Omental fat pad (tissue), 4 donors: ENCODE data around the gene MARK2. TPM values are rescaled to one million over a fixed set of nuclear protein-coding genes. Genes with fewer than 3 reads are reported as not detected.
A peak's percentile ranks its signal among the peaks of the same experiment; 100 is the strongest.

Experiments
- ATAC-seq: fragments of 150-250 bp; one replicate; pipeline ENCODE4 v1.9.1; 2016; ENCODE audit warnings: mild to moderate bottlenecking, moderate library complexity; ENCODE audit not compliant: low FRiP score
- DNase-seq: peaks from one replicate; pipeline ENCODE4 v3.0.0-alpha.2; 2019; ENCODE audit warnings: low spot score
- total RNA-seq, 4 donors: library from RNA; depleted of rRNA; stranded (reverse); fragments of >200 nt; gene quantifications; one replicate each; pipeline ENCODE4 v1.1.0, GENCODE V29; 2016
- TF ChIP-seq, protein P1 (sequence below), 3 donors: fragments of 450-650 bp; IDR thresholded peaks; one replicate each; pipeline ENCODE4 v1.5.1; 2016 to 2017; ENCODE audit warnings: antibody characterized with exemption in 3 of 3, mild to moderate bottlenecking in 3 of 3, moderate library complexity in 2 of 3

The MARK2 gene
- total RNA-seq, 4 donors from 2014 or later: 14.8 to 27.1 (median 23.4) TPM

DNA sequence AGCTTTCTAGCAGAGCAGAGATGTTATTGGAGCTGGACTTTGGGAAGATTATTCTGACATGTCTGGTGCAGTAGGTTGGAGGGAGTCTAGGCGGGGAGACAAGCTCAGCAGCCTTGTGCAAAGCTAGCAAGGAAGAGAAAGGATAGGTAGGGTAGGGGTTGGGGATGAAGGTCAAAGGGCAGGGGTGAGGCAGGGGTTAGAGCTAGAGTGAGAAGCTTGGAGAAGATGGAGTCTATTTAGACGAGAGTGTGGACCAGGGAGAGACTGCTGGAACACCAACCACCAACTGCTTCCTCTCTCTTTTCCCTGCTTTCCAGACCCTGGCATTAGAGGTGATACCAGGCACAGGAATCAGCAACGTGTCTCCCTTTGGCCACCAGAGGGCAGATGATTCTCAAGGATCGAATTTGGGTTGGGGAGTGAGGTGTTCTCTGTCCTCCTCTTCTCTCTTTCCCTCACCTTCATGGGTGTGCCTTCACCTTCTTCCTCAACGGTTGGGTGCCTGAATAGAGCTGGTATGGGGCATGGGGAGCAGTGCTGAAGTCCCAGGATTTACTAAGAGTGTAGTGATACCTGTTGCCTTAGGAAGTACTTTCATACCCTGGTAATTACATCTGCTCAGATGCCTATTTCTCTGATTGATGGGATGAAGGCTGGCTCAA, 1.8 kb upstream of the MARK2 start:
- no peak for ATAC-seq
- TF ChIP-seq, protein P1, sequence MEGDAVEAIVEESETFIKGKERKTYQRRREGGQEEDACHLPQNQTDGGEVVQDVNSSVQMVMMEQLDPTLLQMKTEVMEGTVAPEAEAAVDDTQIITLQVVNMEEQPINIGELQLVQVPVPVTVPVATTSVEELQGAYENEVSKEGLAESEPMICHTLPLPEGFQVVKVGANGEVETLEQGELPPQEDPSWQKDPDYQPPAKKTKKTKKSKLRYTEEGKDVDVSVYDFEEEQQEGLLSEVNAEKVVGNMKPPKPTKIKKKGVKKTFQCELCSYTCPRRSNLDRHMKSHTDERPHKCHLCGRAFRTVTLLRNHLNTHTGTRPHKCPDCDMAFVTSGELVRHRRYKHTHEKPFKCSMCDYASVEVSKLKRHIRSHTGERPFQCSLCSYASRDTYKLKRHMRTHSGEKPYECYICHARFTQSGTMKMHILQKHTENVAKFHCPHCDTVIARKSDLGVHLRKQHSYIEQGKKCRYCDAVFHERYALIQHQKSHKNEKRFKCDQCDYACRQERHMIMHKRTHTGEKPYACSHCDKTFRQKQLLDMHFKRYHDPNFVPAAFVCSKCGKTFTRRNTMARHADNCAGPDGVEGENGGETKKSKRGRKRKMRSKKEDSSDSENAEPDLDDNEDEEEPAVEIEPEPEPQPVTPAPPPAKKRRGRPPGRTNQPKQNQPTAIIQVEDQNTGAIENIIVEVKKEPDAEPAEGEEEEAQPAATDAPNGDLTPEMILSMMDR (IDR thresholded peaks at IDR 0.05): peak in 2 of 3 donors; percentile 38 to 76
- peak; percentile 72 for DNase-seq

DNA sequence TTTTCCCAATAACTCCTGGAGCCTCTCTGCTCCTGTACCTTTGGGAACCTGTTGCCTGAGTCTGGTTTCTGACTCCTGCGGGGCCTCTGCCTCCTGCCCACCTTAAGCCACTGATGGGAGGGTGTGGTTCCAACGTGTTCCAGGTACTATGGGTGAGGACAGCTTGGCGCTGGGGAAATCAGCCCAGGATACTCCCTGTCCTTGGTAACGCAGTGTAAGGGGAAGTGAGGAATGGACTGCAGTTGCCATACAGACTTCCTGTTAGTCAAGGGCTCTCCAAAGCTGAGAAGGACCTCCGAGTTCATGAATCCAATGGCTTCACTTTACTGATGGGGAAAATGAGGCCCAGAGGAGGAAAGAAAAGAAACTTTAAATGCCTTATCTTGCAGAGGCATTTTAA, 1.2 kb upstream of the MARK2 start:
- no peak for DNase-seq
- ATAC-seq: no peak
- TF ChIP-seq, protein P1 (IDR thresholded peaks at IDR 0.05): no peak

DNA sequence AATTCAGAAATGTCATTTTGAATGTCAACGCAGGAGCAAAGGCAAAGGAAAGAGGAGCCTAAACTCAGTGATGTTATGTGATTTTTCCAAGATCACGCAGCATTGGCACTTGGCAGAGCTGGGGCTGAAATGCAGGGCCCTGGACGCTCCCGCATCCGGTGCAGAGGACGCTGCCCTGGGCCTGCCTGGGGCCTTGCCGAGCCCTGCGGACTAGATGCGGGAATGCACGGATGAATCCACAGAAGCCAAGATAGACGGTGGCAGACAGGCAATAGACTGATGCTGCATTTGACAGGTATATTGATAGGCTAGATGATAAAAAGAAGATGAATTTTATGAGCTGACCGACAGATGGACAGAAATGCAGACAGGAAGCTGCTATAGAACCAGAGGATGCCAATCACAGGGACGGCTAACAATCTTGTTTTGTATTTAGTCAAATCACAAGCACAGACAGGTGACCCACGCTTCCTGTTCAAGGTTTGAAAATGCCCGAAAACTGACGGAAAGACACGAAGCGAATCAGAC, 696 bp upstream of the MARK2 start:
- DNase-seq (no peak), ATAC-seq (no peak)
- TF ChIP-seq, protein P1 (IDR thresholded peaks at IDR 0.05): no peak

DNA sequence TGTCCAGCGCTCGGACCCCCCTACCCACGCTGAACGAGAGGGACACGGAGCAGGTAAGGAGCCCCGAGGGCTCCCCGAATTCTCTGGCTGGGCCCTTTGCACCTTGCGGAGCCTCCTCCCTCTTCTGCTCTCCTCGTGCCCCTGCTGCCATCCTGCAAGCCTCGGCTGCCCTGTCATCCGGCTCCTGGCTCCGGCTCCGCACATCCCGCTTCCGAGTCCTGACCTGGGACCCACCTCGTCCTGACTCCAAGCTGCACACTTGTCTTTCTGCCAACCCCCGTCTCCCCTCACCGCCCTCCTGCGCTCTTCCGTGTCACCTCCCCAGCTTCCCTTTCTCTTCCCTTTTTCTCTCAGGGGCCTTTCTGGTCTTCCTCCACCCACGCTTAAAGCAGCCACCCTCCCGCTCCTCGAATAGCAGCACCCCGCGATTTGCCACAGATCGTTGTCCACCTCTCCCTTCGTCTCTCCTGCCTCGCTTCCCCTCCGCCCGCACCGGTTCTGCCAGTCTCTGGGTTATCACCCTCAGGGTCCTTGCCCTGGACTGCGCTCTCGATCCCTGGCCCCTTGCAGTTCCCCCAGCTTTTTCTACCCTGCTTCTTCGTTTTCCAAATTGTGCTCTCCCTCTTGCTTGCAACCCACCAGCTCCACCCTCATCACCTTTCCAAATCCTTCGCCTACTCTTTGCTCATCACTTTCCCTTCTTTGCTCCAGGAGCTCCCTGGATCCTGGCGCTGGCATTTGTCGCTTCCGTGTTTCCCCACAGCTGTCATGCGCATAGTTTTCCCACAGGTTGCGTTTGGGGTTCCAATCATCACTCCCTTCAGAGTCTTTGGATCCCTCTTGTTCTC, 822 bp downstream of the MARK2 start:
- no peak for DNase-seq
- no peak for ATAC-seq
- TF ChIP-seq, protein P1 (IDR thresholded peaks at IDR 0.05): no peak

DNA sequence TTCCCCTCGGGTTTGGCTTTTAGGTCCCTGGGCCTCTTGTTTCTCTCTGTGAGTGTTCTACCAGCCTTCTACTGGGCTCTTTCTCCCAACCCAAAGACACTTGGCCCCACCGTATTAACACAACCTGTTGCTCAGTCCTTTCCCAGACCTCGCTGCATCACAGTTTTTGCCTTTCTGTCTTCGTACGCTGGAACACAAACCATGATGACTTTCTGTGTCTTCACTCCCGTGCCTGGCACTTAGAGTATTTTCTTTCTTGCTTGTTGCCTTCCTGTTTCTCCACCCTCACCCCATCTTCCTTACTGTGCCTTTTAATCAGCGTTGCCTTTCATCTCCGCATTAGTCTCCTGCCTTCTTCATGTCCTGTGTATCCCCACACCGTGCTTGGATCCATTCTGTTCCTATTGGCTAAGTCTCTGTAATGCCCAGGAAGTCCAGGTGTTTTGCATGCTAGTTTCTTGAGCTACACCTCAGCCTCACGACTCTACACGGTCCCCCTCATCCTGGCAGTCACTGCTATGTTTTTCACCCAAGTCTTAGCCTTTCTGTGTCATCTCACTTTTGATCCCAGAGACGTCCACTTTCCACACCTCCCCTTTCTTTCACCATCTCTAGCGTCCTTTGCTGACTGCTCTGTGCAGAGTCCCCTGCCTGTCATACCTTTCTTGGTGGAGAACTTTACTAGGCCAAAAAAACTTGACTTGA, 1.6 kb downstream of the MARK2 start:
- TF ChIP-seq, protein P1 (IDR thresholded peaks at IDR 0.05): no peak

DNA sequence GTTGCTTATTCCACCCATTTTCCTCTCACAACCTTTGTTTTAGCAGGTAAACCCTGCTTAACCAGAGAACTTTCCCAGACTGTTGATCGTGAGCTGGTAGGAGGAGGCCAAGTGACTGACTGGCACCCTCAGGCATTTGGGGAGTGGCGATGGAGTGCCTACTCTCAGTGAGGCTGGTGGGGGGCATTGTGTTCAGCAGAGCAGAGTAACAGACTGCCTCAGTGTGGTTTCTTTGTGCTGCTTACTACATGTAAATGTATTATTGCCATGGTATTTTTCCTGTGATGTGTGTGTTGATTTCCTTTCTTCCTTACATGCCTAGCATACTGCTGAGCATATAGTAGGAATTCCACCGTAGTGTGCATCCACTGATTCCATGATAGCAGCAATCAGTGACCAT, 2.6 kb downstream of the MARK2 start:
- DNase-seq: no peak
- TF ChIP-seq, protein P1 (IDR thresholded peaks at IDR 0.05): no peak
- ATAC-seq: no peak

More for the DNA sequence above, 1.6 kb downstream of the MARK2 start:
- ATAC-seq (no peak), DNase-seq (no peak)
